Stimulated activated naive CD4-positive, alpha-beta T cell treated with Interleukin-2 at 50 U/mL for 16 hours (primary cell): Measurements from ENCODE around the gene PIM3.
"Not testable (repeated sequence)": the region's sequence is repeated elsewhere in the genome, so short reads cannot be mapped to it uniquely, and the experiment has no call there.

Experiments used
- DNase-seq: peaks from one replicate; lab custom pipeline; 2025; lab: John Stamatoyannopoulos, UW

PIM3 gene

DNA sequence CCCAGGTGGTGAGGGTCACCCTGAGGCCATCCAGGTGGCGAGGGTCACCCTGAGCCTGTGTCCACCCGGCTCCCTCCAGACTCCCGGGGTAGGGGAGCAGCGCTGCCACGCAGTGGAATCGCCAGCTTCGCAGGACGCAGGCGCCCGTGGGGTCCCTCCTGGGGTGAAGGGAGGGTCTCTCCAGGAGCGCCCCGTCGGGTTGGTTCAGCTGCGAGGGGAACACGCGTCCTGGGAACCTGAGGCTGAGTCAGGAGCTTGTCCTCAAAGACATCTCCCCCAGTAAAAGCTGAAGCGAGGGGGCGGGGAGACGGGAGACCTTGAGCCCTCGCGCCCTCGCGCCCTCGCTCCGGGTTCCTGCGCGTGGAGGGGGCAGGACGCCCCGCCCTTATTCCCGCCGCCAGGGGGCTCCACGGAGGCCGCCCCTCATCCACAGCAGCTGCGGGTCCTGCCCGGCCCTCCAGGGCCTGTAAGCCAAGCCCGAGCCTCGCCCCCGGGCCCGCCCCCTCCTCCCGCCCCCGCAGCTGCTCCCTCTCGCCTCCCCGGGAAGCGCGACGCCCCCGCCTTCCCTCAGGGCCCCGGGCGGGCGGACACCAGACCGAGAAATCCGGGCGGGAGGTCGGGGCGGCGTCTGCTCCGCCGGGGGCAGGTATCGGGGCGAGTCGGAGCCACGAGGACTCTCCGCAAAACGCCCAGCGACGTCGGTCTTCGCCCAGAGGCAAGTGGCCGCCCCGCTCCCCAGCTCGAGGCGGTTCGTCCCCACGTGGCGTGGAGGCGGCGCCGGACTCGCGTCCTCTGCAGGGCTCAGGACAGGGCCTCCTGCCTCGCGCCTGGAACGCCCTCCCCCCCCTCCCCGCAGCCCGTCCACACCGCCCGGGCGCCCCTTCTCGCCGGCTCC, 22.8 kb downstream of the PIM3 start:
- no peak for DNase-seq

DNA sequence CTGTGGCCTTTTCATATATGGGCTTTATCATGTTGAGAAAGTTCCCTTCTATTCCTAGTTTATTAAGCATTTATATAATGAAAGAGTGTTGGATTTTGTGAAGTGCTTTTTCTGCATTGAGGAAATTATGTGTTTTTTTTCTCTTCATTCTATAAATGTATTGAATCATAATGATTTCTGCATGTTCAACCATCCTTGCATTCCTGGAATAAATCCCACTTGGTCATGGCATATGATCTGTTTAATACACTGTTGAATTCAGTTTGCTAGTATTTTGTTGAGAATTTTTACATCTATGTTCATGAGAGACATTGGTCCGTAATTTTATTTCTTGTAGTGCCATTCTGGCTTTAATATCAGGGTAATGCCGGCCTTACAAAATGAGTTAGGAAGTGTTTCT, 25.8 kb downstream of the PIM3 start:
- no peak for DNase-seq

DNA sequence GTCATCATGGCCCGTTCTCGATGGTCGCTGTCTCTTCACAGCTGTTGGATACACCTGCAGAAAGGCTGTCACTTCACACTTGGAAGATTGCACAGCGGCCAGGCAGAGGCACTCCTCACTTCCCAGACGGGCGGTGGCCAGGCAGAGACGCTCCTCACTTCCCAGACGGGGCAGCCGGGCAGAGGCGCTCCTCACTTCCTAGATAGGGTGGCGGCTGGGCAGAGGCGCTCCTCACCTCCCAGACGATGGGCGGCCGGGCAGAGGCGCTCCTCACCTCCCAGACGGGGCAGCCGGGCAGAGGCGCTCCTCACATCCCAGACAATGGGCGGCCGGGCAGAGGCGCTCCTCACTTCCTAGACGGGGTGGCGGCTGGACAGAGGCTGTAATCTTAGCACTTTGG, 29.3 kb downstream of the PIM3 start:
- DNase-seq: not testable (repeated sequence)

DNA sequence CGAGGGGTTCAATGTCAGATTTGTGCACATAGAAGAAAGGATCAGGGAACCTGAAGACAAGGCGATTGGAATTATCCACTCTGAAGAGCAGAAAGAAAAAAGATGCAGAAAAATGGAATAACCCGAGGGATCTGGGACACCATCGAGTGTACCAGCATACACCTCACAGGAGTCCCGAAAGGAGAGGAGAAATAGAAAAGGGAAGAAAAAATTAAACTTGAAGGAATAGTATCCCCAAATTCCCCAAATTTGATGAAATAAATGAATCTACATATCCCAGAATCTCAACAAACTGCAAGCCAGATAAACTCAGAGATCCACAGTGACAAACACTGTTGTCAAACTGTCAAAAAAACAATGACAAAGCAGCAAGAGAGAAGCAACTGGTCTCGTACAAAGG, 30.6 kb downstream of the PIM3 start:
- DNase-seq: no peak

DNA sequence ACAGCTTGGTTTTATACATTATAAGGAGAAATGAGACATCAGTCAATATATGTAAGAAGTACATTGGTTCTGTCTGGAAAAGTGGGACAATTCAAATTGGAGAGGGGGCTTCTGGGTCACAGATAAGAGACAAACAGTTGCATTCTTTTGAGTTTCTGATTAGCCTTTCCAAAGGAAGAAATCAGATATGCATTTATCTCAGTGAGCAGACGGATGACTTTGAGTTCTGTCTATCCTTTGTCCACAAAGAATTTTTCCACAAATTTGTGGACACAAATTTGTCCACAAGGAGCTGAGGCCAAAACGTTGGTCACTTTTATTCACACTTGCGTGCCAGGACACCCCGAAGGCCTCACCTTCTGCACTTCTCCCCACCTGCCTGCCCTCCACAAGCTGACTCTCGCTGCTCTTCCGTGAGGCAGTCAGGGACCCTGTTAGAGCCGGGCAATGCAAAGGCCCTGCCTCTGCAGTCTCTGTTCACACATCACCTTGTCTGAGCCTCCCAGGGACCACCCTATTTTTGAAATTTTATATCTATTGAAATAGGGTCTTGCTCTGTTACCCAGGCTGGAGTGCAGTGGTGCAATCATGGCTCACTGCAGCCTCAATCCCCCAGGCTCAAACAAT, 31.4 kb downstream of the PIM3 start:
- DNase-seq: no peak

DNA sequence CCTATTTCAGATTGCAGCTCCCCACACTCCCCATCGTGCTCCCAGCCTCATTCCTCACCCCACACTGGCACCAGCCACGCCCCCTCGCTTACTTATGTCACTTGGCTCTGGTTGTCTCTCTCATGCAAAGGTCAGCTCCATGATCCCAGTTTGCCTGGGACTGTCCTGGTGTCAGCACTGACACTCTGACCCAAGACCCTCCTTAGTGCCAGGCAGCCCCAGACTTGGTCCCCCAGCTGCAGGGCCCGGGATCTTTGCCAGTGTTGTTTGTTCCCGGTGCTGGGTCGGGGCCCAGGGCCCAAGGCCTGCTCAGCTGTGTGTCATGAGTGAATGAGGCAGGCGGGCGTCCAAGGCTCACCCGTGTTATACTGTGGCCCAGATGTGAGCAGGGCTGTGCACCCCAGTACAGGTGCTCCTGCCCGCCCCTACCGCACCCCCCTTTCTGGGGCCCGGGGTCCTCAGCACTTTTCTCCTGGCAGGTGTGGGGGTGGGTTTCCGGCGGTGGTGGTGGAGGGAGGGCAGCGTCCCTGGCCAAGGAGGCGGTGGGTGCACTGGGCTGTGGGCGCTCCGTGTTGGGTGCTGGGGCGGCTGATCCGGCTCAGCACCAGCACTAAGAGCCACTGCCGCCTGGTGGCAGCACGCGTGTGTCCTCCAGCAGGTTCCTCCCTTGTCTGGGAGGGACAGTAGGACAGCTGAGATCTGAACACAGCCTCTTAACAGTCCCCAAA, 32.5 kb downstream of the PIM3 start:
- DNase-seq: peak; percentile 73

DNA sequence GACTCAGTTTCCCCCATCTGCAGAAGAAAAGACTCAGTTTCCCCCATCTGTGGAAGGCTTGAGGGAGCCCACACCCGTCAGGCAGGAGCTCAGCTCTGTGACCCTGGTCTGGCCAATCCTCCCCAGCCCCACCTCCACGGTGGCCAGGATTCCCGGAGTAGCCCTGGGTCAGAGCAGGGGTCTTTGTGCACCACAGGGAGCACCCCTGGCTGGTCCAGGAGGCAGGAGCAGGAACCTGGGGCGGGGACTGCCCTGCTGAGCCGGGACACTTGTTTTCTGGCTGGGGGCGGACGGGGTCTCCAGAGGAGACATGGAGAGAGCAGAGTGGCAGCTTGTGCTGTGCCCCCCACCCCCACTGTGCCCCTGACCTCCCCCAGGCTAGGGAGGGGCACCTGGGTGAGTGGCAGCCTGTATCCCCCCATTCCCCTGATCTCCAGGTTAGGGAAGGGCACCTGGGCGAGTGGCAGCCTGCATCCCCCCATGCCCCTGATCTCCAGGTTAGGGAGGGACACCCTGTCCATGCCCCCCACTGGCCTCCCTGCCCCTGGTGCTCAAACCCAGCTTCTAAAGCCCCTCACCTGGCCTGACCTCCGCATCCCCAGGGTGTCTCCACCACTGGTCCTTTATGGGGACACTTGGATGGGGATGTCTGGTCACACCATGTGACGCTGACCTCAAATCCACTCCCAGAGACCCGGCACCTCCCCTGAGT, 33.2 kb downstream of the PIM3 start:
- DNase-seq: no peak

DNA sequence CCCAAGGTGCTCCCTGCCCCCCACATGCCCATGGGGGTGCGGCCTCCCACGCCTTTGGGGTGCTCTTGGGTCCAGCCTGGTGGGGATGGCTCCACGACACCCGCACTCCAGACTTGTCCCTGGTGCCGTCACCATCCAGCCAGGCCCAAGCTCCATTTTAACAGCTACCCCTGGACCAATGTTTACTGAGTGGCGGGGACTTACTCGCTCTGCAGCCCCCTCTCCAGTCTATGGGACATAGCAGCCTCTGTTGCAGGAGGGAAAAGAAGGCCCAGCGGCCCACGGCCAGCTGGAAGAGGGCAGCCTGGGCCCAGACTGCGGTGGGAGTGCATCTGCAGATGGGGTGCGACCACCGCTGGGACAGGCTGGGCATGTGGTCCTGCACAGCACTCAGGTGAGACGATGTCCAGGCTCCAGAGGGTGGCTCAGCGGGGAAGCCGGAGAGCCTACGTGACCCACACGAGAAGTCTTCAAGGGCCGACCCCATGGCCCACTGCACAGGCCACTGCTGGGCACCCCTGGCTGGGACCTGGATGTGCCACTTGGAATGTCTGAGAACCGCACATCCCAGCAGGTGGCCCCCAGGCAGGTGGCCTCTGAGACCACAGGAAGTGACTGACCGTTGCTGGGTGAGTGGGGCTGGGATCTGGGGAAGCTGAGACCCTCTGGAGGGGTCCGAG, 33.9 kb downstream of the PIM3 start:
- no peak for DNase-seq

DNA sequence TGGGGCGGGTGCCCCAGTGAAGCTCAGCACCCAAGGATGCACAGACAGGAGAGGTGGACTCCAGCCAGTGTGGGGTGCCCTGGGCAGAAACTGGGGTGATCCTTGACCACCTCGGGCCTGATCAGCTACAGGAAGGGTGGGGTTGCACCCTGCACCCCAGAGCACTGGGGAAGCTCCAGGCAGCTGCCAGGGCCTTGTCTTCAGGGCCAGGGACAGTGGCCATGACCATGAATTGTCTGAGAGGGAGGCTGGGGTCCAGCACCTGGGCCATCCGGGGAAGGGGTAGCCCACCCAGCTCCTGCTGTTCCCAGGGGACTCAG, 34.4 kb downstream of the PIM3 start:
- DNase-seq: no peak

DNA sequence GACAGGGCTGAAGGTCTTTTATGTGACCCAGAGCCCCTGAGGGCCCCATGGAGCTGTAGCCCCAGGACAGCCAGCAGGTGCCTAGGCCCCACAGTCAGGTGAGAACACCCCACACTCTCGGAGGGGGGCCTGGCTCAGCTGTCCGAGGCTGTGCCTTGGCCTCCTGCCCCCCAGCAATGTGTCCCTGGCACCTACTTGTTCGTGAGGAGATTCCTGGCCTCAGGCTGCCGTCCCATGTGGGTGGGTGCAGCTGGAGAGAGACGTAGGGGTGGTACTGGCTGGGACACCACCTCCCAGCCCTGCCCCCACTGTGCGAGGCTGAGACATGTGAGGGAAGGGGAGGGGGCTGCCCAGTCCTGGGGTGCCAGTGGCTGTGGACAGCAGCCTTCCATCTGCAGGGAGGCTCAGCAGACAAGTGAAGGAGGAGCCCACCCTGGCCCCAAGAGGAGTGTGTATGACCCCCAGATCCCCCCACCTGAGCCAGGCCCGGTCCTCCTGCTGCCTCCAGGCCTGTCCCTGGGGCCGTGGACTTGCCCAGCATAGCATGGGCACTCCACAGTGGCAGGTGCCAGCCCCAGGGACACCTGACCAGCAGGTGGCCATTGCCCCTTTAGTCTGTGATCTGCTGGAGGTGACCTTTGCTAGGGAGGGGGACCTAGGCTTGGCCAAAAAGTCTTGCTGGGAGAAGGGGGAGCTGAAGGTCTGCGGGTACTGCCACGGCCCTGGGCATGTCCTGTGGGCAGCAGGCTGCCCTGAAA, 35.0 kb downstream of the PIM3 start:
- no peak for DNase-seq

DNA sequence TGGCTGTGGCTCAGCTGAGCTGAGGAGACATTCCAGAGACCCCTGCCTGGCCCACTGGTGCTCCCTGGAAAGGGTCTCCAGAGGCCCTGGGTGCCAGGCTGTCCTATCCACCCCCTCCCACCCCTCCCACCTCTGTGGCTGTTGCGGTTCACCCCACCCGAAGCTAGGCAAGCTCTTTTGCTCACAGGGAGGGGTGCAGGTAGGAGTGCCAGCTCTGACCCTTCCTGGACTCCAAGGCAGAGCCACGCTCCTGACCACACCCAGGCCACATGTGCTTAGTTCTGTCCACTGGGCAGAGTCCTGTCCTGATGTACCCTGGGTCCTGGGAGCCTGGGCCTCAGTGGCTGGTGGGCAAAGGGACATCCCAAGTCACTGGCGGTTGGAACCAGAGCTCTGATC, 35.5 kb downstream of the PIM3 start:
- DNase-seq: no peak

DNA sequence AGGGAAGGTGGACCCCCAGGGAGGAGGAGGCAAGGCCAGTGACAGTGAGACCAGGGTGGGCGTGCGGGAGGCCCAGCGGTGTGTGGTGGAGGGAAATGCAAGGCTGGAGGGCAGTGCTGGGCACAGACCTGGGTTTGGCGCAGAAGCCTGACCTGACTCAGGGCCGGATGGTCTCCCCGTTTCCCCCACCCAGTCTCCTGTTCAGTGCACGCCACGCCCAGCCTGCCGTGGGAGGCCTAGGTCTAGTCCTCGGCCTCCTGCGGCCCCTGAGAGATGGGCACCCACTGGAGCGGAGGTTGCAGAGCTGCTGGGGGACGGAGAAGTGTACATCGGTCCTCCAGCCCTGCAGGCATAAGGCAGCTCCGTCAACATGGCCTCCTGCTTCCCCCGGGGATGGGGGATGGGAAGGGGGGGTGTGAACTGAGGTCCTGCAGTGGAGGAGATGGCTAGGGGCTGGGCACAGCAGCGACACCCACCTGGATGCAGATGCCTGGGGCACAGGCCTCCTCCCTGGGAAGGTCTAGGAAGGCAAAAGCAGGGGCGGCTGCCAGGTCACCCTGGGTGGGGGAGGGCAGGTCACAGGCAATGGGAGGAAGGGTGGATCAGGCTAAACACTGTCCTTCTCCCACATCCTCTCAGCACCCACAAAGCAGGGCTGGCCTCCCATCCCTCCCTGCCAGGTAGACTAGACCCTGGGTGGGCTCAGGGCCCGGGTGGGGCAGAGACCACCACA, 36.1 kb downstream of the PIM3 start:
- DNase-seq: no peak

DNA sequence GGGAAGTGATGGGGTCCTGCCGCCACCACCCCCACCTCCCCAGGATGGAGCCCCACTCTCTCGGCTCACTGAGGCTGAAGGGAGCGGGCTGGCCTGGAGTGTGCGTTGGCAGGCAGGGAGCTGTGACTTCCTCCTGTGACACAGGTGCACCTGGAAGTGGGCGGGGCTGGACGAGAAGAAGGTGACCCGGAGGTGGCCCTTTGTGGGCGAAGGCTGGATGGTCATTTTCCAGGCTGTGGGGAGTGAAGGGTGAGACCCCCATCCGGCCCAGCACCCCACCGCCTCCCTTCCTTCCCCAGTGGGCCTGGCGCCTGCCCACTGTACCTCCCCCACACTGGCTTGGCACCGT, 36.7 kb downstream of the PIM3 start:
- DNase-seq: no peak

DNA sequence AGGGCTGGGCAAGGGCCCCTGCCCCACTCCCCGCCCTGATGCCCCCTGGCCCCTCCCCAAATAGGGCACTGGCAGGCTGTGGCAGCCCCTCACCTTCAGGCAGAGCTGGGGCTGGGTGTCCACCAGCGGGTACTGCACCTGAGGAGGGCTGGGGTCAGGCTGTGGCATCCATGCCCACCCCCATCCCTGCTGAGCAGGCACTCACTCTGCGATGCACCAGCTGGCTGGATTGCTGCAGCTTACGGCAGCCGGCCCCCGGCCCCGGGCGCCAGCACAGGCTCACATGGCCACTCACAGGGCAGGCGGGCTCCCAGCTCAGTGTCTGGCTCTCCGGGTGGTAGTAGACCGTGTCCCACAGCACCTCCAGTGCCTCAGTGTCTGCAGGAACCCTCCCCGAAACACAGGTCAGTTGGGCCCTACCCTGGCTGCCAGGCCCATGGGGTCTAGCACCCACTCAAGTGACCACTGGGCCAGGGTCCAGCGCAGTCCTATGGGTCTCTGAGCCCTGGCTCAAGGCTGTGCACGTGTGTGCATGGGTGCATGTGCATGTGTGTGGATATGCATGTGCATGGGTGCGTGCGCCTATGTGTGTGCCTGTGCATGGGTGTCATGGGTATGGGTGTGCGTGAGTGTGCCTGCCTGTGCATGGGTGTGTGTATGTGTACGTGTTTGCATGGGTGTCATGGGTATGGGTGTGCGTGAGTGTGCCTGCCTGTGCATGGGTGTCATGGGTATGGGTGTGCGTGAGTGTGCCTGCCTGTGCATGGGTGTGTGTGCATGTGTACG, 37.6 kb downstream of the PIM3 start:
- no peak for DNase-seq

DNA sequence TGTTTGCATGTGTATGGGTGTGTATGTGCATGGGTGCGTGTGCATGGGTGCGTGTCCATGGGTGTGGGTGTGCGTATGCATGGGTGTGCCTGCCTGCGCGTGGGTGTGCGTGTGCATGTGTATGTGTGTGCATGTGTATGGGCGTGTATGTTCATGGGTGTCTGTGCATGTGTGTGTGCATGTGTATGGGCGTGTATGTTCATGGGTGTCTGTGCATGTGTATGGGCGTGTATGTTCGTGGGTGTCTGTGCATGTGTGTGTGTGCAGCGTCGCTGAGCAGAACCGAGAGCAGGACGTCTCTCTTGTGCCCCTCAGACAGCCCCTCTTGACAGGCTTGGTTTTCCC, 38.1 kb downstream of the PIM3 start:
- no peak for DNase-seq

DNA sequence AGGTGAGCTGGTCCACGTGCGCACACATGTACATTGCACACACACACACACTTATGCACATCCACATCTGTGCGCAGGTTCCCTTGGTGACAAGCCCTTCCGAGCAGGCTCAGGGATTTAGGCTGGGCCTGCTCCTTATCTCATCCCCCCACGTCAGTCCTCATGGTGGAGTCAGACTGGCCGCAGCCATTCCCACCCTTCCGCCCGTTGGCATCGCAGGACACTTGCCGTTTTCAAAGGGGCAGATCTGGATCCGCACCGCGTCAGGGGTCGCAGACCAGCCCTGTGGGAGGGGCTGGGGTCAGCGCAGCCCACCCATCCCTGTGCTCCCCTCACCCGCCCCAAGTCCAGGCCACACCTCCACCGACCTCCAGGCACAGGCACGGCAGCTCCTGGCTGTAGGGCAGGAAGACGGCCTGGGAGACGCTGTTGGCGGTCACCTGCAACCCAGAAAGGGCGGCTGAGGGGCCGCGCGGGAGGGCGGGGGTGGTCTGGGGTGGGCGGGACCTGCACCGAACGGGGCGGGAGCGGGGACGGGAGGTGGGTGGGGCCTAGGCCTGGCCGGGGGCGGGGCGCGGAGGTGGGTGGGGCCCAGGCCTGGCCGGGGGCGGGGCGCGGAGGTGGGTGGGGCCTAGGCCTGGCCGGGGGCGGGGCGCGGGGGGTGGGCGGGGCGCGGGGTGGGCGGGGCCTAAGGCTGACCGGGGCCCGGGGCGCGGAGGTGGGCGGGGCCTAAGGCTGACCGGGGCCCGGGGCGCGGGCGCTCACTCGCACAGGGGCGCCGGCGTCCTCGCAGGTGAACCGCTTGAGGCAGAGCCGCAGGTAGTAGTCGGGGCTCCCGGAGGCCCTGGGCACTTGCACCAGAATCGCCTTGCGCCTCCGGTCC, 38.7 kb downstream of the PIM3 start:
- peak; percentile 6 for DNase-seq

DNA sequence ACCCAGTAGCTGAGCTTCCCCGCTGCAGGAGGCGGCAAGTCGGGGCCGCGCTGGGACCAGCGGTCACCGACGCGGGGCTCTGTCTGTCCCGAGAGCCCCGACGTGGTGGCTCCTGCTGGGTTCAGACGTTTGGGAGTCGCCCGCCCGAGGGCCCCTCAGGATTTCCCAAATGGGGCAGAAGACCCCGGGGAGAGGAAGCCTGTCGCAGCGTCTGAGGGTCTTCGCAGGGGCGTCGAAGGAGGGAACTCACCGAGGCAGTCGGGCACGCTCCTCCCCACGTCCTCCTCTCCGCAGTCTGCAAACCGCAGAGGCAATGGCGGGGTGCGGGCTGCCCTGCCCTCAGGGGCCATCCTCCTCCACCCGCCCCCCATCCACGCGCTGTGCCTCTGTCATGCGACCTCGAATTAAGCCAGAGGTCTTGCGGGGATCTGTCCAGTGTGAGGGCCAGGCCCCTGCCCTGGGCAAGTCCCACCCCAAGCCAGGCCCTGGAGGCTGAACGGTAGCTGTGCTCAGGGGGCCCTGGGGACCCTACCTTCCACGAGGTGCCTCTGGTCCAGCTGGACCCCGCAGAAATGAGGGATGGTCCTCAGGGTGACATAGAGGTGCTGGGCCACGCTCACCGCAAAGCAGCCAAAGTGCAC, 39.5 kb downstream of the PIM3 start:
- DNase-seq: no peak
